GM18858 (cell line): ENCODE results near the gene SLPI.

Experiments
- ATAC-seq: cut with Tn5 transposase; IDR thresholded peaks from one replicate; pipeline ENCODE4 v1.9.1; 2021; ENCODE audit not compliant: unreplicated experiment

SLPI gene

GRCh38 chr20:45254383-45255262 is at the start of gene SLPI:
Gene SLPI (minus strand): TSS chr20:45254564. CDS start chr20:45254543, 21 bp downstream.
- ATAC-seq = no peak

GRCh38 chr20:45303586-45304463 is 49.5 kb upstream of the SLPI start:
- no peak for ATAC-seq

GRCh38 chr20:45301824-45302271 is 47.5 kb upstream of the SLPI start:
- no peak for ATAC-seq

- no peak for ATAC-seq
Observed at GRCh38 chr20:45300961-45301360, 46.6 kb upstream of the SLPI start.

- no peak for ATAC-seq
Observed at GRCh38 chr20:45299786-45300185, 45.4 kb upstream of the SLPI start.

- ATAC-seq = no peak
Observed at GRCh38 chr20:45297786-45298497, 43.6 kb upstream of the SLPI start.

GRCh38 chr20:45294659-45295058 is 40.3 kb upstream of the SLPI start:
- ATAC-seq = no peak

- no peak for ATAC-seq
Observed at GRCh38 chr20:45294003-45294368, 39.6 kb upstream of the SLPI start.

- ATAC-seq = no peak
Observed at GRCh38 chr20:45293041-45294002, 39.0 kb upstream of the SLPI start.

GRCh38 chr20:45292343-45292742 is 38.0 kb upstream of the SLPI start:
- ATAC-seq = no peak

- no peak for ATAC-seq
Observed at GRCh38 chr20:45291526-45291925, 37.2 kb upstream of the SLPI start.

GRCh38 chr20:45290677-45291355 is 36.5 kb upstream of the SLPI start:
- ATAC-seq = no peak

- ATAC-seq = no peak
Observed at GRCh38 chr20:45289942-45290676, 35.7 kb upstream of the SLPI start.

- no peak for ATAC-seq
Observed at GRCh38 chr20:45288860-45289259, 34.5 kb upstream of the SLPI start.

- no peak for ATAC-seq
Observed at GRCh38 chr20:45288376-45288775, 34.0 kb upstream of the SLPI start.

GRCh38 chr20:45283551-45284057 is 29.2 kb upstream of the SLPI start:
- no peak for ATAC-seq

- no peak for ATAC-seq
Observed at GRCh38 chr20:45282700-45283550, 28.6 kb upstream of the SLPI start.

- no peak for ATAC-seq
Observed at GRCh38 chr20:45279992-45280391, 25.6 kb upstream of the SLPI start.
